NCI-H2196 treated with DMSO at 0.1 percent for 48 hours (cell line): Measurements from ENCODE around the gene HMCN2.

ENCODE experiments used
- DNase-seq: peaks from one replicate; lab custom pipeline; 2025; ENCODE audit not compliant: unreplicated experiment; lab: John Stamatoyannopoulos, UW

HMCN2 gene

GRCh38 chr9:130305381-130305780 is 39.8 kb downstream of the HMCN2 start:
- DNase-seq, result no peak

DNA sequence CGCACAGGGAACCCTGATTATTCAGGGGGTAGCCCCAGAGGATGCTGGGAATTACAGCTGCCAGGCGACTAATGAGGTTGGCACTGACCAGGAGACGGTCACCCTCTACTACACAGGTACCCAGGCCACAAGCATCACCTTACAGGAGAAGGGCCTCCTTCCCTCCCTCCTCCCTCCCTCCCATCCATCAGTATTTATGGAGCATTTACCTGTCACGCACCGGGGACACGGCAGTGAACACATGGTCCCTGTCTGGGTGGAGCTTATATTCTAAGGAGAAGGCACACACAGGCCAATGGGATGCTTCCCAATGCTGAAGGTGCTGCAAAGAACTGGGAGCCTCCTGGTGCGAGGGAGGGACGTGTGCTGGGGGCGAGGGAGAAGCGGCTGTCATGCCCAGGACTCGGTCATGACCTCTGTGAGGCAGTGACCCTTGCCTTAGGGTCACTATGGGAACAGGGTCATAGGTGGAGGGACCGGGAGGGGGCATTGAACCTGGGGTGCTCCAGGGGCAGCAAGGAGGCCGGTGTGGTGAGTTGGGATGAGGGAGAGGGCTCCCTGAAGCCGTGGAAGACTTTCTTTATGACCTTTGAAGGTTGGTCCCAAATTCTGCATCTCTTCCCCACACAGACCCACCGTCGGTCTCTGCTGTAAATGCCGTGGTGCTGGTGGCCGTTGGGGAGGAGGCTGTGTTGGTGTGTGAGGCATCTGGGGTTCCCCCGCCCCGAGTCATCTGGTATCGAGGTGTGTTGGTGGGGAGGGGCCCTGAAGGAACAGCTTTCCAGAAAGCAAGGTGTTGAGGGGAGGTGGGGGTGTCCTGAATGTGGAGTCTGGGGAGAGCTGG is 41.5 kb downstream of the HMCN2 start:
- no peak for DNase-seq

- DNase-seq, result no peak
These were observed 42.0 kb downstream of the HMCN2 start for GRCh38 chr9:130307667-130307943.

- DNase-seq, result no peak
These were observed 42.6 kb downstream of the HMCN2 start for GRCh38 chr9:130308081-130308571.

DNA sequence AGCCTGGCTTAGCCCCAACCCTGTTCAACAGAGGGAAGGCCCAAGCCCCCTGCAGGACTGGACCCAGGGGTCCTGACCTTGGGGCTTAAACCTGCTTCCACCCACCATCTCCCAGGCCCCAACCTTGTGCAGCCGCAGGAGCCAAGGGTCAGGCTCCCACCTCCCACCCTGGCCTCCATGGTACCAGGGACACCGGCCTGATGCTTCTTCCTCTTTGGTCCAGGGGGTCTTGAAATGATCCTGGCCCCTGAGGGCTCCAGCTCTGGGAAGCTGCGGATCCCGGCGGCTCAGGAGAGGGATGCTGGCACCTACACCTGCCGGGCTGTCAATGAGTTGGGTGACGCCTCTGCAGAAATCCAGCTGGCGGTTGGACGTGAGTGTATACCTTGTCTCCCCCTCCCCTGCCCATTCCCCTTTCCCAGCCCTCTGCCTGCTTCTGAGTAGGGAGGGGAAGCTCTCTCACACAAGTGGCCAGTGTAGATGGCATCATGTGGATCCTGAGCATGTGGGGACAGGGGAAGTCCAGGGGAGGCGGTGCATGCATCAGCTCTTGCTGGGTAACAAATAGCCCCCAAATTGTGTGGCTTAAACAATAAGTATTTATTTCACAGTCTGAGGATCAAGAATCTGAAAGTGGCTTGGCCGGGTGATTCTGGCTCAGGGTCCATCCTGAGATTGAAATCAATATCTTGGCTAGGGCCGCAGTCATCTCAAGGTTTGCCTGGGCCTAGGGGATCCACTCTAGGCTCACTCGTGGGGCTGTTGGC is 44.3 kb downstream of the HMCN2 start:
- no peak for DNase-seq

- no peak for DNase-seq
These were observed 44.9 kb downstream of the HMCN2 start for GRCh38 chr9:130310456-130310855.

DNA sequence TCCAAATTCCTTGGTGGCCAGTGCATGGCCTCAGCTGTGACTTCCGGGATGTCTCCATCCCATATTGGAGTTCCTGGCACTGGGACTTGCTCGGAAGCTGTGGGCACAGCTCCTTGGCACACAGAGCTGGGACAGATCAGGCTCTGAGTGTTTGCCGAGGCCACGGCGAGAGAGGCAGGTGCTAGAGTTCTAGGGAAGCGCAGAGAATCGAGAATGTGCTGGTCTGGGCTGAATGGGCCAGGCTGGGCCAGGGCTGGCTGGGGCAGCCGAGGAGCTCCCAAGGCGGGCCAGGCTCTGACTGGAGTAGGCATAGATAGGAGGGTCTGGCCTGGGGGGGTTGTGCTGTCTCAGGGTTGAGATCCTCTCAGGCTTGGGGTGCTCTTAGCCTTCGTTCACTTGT is 45.4 kb downstream of the HMCN2 start:
- DNase-seq, result no peak

DNA sequence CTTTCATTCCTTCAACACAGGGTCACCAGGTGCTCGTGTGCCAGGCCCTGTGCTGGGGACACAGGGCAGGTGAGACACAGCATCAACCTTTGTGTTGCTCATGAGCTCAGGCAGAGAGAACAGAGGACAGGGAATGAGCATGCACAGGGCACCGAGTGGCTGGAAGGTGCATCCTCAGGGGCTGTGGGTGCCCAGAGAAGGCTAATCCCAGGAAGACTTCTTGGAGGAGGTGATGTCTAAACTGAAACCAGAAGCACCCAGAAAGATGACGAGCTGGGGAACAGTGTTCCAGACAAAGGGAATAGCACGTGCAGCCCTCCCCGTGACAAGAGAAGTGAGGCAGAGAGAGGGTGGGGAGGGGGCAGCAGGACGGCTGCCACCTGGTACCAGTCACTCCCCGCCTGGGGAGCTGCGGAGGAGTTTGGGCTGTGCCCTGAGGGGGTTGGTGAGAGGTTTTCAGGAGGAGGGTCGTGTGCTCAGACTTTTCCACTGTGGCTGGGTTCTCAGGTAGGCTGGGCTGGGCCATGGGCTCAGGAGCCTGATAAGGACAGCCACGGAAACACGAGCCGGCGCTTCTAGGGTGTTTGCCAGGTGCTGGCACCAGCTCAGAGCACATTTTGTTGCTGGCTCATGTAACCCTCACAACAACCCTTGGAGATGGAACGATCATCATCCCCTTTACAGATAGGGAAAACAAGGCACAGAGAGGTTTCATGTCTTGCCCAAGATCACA is 46.0 kb downstream of the HMCN2 start:
- no peak for DNase-seq

DNA sequence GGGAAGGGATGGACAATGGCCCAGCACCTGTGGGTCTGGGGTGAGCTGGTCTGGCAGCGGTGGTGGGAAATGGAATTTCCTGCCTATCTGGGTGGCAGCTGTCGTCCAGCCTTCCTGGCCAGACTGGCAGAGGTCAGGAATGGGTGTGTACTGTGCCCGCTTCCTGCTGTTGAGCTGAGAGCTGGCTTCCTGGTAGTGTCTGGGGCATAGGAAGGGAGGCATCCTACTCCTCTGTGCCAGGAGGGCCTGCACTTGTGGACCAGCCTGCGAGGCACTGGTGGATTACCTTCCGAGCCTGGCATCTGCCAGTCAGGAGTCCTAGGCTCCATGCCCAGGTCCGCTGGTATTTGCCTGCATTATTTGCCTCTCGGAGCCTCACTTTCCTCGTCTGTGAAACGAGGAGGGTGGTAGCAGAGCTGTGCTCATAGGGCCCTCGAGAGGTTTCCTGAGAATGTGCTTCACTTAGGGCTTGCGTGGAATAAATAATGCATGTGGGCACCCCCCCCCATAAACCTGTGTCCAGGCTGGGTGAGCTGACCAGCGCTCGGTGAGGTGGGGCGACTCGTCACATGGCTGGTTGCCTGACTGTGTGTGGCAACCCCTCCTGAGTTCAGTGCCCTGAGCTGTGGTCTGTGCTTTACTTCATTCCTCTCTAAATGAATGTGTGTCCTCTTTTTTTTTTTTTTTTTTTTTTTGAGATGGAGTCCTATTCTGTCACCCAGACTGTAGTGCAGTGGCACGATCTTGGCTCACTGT is 47.7 kb downstream of the HMCN2 start:
- peak; percentile 52 for DNase-seq

- DNase-seq, result no peak
These were observed 50.1 kb downstream of the HMCN2 start for GRCh38 chr9:130315446-130316226.

DNA sequence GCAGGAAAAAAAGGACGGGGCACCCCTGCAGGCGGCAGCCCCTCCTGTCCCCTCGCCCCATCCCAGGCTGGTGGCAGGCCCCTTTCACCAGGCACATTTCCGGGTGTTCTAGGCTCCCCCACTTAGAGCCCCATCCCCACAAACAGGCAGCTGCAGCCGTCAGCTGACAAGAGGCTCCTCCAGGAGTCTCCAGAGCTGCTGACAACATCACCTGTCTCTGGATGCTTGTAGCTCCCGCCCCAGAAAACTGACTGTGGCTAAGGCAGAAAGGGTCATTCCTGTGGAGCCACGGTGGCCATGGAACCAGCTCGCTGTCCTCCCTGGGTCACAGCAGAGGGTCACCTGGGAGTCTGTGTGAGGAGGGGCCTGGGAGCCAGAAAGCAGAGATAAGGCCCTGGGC is 50.9 kb downstream of the HMCN2 start:
- DNase-seq, result no peak

GRCh38 chr9:130319300-130319699 is 53.7 kb downstream of the HMCN2 start:
- no peak for DNase-seq

- no peak for DNase-seq
These were observed 54.6 kb downstream of the HMCN2 start for GRCh38 chr9:130319944-130320712.

GRCh38 chr9:130320723-130321481 is 55.3 kb downstream of the HMCN2 start:
- no peak for DNase-seq

GRCh38 chr9:130321539-130321938 is 56.0 kb downstream of the HMCN2 start:
- no peak for DNase-seq

DNA sequence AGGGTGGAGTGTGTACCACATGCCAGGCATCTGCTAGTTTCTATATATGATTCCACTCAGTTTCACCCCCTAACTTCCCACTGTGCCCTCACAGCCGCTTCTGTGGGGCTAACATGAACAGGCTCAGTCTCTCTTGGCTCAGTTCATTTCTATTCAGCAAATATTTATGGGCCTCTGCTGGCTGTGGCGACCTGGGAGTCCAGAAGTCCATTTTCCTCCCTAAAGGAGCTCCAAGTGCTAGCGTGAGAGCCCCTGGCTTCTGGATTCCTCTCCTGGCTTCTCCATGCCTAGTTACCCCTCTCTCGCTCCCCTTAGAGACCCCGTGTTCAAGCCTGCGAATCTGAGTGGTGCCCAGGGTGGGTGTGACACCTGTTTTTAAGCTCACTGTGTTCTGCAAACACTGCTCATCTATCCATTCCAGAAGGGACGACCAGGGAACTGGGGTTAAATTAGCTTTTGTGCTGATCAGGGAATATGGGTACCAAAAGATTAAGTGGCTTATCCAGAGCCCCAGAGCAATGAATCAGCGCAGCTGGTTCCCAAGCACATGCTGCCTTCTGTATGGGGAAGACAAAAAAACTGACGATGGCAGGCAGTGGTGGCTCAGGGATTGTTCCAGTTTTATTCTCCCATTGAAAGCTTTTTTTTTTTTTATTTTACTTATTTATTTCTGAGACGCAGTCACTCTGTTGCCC is 57.6 kb downstream of the HMCN2 start:
- no peak for DNase-seq

GRCh38 chr9:130325921-130326320 is 60.4 kb downstream of the HMCN2 start:
- DNase-seq, result no peak
